SU-DHL-6 (cell line): ENCODE measurements around the gene SLC1A1.
"Not testable (repeated sequence)": the region's sequence is repeated elsewhere in the genome, so short reads cannot be mapped to it uniquely, and the experiment has no call there.

Experiments
- H2AFZ ChIP-seq: fragments of 200-600 bp; sonication (generic); 2 replicates; pipeline ENCODE4 v1.6.1; 2014; ENCODE audit warnings: low read depth, mild to moderate bottlenecking, moderate library complexity, mixed read lengths, antibody characterized with exemption, low read length; ENCODE audit not compliant: severe bottlenecking
- H3F3A ChIP-seq: fragments of 200-600 bp; shearing (Covaris generic); 2 replicates; pipeline ENCODE4 v1.6.0; 2016; ENCODE audit warnings: antibody characterized with exemption, mild to moderate bottlenecking; ENCODE audit not compliant: insufficient read depth
- H3K27ac ChIP-seq: fragments of 200-600 bp; sonication (generic); 2 replicates; pipeline ENCODE4 v1.5.1; 2016; ENCODE audit warnings: low read depth, mild to moderate bottlenecking, low read length, moderate library complexity, mixed read lengths
- H3K27me3 ChIP-seq: fragments of 200-600 bp; sonication (generic), shearing (Covaris generic); 2 replicates; pipeline ENCODE4 v1.6.0; 2014; ENCODE audit warnings: mild to moderate bottlenecking, low read length
- H3K36me3 ChIP-seq: fragments of 200-600 bp; sonication (generic); 2 replicates; pipeline ENCODE4 v1.6.1; 2014; ENCODE audit warnings: mild to moderate bottlenecking, low read length, mixed read lengths
- H3K4me2 ChIP-seq: fragments of 300-600, 200-600 bp; shearing (Covaris generic), sonication (generic); 2 replicates; pipeline ENCODE4 v1.6.0; 2014; ENCODE audit warnings: low read length, low read depth, mild to moderate bottlenecking; ENCODE audit not compliant: poor library complexity, severe bottlenecking
- H3K4me3 ChIP-seq: fragments of 200-600 bp; sonication (generic); 2 replicates; pipeline ENCODE4 v1.5.1; 2014; ENCODE audit warnings: antibody characterized with exemption, low read length, mild to moderate bottlenecking, mixed read lengths; ENCODE audit not compliant: insufficient read depth, poor library complexity, severe bottlenecking
- H3K79me2 ChIP-seq: fragments of 200-600 bp; sonication (generic); 2 replicates; pipeline ENCODE4 v1.6.1; 2014; ENCODE audit warnings: mild to moderate bottlenecking, low read length, moderate library complexity; ENCODE audit not compliant: insufficient read depth
- H3K9ac ChIP-seq: fragments of 200-600 bp; sonication (generic); 2 replicates; pipeline ENCODE4 v1.7.0; 2014; ENCODE audit warnings: mild to moderate bottlenecking, low read length
- H3K9me2 ChIP-seq: fragments of 200-600 bp; sonication (generic); replicated peaks from 2 replicates; pipeline ENCODE4 v1.6.1; 2014; ENCODE audit warnings: low read length; ENCODE audit not compliant: insufficient read depth
- H3K9me3 ChIP-seq: fragments of 200-600 bp; sonication (generic); 2 replicates; pipeline ENCODE4 v1.6.1; 2014; ENCODE audit warnings: low read length, mixed read lengths; ENCODE audit not compliant: insufficient read depth
- H4K20me1 ChIP-seq: fragments of 200-600 bp; sonication (generic); 2 replicates; pipeline ENCODE4 v1.6.1; 2014; ENCODE audit warnings: low read depth, mild to moderate bottlenecking, antibody characterized with exemption, low read length, moderate library complexity, mixed read lengths
- CTCF ChIP-seq: fragments of 200-600 bp; sonication (generic); IDR thresholded peaks from one replicate; pipeline ENCODE4 v1.5.1; 2017; ENCODE audit warnings: antibody characterized with exemption, mild to moderate bottlenecking, low read length, moderate library complexity; ENCODE audit not compliant: insufficient read depth, poor library complexity, severe bottlenecking
- EZH2phosphoT487 ChIP-seq: fragments of 200-600 bp; sonication (generic), shearing (Covaris generic); conservative IDR thresholded peaks from 2 replicates; pipeline ENCODE4 v1.6.1; 2018; ENCODE audit warnings: mild to moderate bottlenecking, antibody characterized with exemption, low read length, moderate library complexity, mixed read lengths

SLC1A1 gene

GRCh38 chr9:4540425-4540824, 50.2 kb downstream of the SLC1A1 start:
- Histone ChIP-seq H3K4me2 (no peak overlapping the region), H3K4me3 (no peak overlapping the region), H3K9me3 (no peaks in the 10 kb centered on the region), H3F3A (no peaks in the 10 kb centered on the region), H3K79me2 (no peaks in the 10 kb centered on the region), H2AFZ (no peak overlapping the region), H3K27me3 (no peaks in the 10 kb centered on the region), H3K9me2 (no peaks in the 10 kb centered on the region), H3K27ac (no peak overlapping the region), H3K36me3 (no peaks in the 10 kb centered on the region), H4K20me1 (no peaks in the 10 kb centered on the region), H3K9ac (no peak overlapping the region)
- no peak for TF ChIP-seq EZH2phosphoT487
- no peak for TF ChIP-seq CTCF

GRCh38 chr9:4541281-4541680, 51.0 kb downstream of the SLC1A1 start:
- H3K9me3 ChIP-seq: no peaks in the 10 kb centered on the region
- no peak overlapping the region for H3K4me2 ChIP-seq
- no peak for TF ChIP-seq CTCF
- no peak for TF ChIP-seq EZH2phosphoT487
- no peaks in the 10 kb centered on the region for H3K9me2 ChIP-seq
- no peaks in the 10 kb centered on the region for H3F3A ChIP-seq
- no peaks in the 10 kb centered on the region for H3K27me3 ChIP-seq
- no peak overlapping the region for H3K9ac ChIP-seq
- no peaks in the 10 kb centered on the region for H3K79me2 ChIP-seq
- no peaks in the 10 kb centered on the region for H3K36me3 ChIP-seq
- H2AFZ ChIP-seq: no peak overlapping the region
- H4K20me1 ChIP-seq: no peaks in the 10 kb centered on the region
- no peak overlapping the region for H3K4me3 ChIP-seq
- no peak overlapping the region for H3K27ac ChIP-seq

GRCh38 chr9:4541856-4542255, 51.6 kb downstream of the SLC1A1 start:
- Histone ChIP-seq H4K20me1 (no peaks in the 10 kb centered on the region), H3K9ac (no peak overlapping the region), H2AFZ (no peak overlapping the region), H3K4me3 (no peak overlapping the region), H3K36me3 (no peaks in the 10 kb centered on the region), H3K9me3 (no peaks in the 10 kb centered on the region), H3K27me3 (no peaks in the 10 kb centered on the region), H3K79me2 (no peaks in the 10 kb centered on the region), H3K9me2 (no peaks in the 10 kb centered on the region), H3F3A (no peaks in the 10 kb centered on the region), H3K27ac (no peak overlapping the region), H3K4me2 (no peak overlapping the region)
- TF ChIP-seq EZH2phosphoT487 (no peak), CTCF (no peak)

GRCh38 chr9:4544714-4545113, 54.4 kb downstream of the SLC1A1 start:
- H2AFZ ChIP-seq, H3K79me2 ChIP-seq, H3K4me2 ChIP-seq, H3K27ac ChIP-seq, H3K27me3 ChIP-seq, H3K9me3 ChIP-seq, H3K36me3 ChIP-seq, H3K4me3 ChIP-seq, H3K9me2 ChIP-seq, H3K9ac ChIP-seq, H4K20me1 ChIP-seq, H3F3A ChIP-seq: not testable (repeated sequence)
